ENCODE results near the gene SSX2IP.
A peak's percentile ranks its signal among the peaks of the same experiment; 100 is the strongest.

The SSX2IP gene

DNA sequence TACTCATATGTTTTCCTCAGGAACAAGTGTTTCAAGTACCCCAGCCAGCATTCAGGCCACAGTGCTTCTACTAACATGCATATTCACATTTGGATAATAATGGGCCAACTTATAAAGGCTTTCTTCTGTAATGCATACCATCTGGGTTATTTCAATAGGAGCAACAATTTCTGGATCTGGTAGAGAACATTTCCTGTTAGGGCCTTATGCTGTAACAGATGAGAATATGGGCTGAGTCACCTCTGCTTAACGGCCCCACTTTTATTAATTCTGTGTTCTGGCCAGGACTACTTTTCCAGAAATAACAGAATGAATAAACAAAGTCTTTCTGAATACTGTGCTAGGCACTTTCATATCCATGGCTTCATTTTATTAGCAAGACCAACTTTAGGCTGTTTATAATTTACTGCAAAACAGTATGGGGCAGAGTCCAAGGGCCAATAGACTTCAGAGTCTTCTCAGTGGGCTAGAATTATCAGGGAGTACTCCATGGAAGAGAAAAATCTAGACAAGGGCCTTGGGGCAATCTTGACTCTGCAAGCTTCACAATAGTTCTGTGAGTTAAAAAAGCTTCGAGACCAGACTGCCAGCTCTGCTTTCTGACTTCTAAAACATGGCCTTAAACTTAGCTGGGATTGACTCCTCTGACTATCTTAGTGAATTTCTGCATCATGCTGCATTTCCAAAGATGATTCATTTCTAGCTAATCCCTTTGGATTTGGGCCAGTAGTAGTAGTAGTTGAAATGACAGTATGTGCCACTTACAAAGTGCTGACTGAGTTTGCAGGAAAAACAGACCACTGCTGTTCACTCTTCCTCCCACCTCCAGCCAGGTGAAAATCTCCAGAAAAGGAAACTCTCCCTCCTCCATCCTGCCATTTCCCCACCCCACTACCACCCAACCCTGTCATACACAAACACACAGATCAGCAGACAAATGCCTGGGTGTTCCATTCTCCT, 8.2 kb upstream of the SSX2IP start:
- H3K27ac ChIP-seq = no peak overlapping the region
- TF ChIP-seq, protein P1, sequence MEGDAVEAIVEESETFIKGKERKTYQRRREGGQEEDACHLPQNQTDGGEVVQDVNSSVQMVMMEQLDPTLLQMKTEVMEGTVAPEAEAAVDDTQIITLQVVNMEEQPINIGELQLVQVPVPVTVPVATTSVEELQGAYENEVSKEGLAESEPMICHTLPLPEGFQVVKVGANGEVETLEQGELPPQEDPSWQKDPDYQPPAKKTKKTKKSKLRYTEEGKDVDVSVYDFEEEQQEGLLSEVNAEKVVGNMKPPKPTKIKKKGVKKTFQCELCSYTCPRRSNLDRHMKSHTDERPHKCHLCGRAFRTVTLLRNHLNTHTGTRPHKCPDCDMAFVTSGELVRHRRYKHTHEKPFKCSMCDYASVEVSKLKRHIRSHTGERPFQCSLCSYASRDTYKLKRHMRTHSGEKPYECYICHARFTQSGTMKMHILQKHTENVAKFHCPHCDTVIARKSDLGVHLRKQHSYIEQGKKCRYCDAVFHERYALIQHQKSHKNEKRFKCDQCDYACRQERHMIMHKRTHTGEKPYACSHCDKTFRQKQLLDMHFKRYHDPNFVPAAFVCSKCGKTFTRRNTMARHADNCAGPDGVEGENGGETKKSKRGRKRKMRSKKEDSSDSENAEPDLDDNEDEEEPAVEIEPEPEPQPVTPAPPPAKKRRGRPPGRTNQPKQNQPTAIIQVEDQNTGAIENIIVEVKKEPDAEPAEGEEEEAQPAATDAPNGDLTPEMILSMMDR (IDR thresholded peaks at IDR 0.05) = no peak
- TF ChIP-seq ZFX (IDR thresholded peaks at IDR 0.05; ENCODE audit: borderline replicate concordance) = no peak

DNA sequence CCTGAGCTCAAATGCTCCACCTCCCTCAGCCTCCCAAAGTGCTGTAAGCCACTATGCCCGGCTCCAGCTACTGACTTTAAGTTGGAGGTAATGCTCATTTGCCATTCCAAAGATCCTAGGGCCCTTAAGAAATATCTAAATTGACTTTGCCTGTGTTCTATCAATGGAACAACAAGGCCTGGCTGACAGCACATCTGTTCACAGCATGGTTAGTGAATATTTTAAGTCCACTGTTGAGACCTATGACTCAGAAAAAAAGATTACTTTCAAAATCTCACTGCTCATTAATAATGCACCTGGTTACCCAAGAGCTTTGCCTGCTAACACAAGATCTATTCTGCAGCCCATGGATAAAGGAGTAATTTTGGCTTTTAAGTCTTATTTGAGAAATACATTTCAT, 3.5 kb upstream of the SSX2IP start:
- H3K27ac ChIP-seq = no peak overlapping the region
- TF ChIP-seq, protein P1 (IDR thresholded peaks at IDR 0.05) = no peak
- TF ChIP-seq ZFX (IDR thresholded peaks at IDR 0.05; ENCODE audit: borderline replicate concordance) = no peak

DNA sequence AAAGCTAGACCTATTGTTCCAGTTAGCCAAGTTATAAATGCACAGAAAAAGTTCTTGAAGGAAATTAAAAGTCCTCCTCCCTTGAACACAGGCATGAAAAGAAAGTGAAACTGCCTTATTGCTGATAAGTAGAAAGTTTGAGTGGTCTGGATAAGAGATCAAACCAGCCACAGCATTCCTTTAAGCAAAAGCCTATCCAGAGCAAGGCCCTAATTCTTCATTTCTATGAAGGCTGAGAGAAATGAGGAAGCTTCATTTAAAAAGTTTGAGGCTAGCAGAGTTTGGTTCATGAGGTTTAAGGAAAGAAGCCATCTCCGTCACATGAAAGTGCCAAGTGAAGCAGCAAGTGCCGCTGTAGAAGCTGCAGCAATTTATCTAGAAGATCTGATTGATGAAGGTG, 2.7 kb upstream of the SSX2IP start:
- TF ChIP-seq, protein P1 (IDR thresholded peaks at IDR 0.05) = no peak
- TF ChIP-seq ZFX (IDR thresholded peaks at IDR 0.05; ENCODE audit: borderline replicate concordance) = no peak
- no peak overlapping the region for H3K27ac ChIP-seq

DNA sequence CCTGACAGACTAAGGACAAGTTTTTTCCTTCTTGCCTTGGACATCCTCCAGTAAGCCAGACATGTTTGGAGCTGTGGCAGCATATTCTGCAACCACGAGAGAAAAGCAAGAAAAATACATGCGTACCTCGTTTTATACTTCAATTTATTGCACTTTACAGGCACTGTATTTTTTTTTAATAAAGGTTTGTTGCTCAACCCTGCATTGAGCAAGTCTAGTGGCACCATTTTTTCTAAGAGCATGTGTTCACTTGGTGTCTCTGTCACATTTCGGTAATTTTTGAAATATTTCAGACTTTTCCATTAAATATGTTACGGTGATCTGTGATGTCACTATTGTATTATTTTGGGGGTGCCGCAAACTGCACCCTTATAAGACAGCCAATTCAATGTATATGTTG, 2.1 kb upstream of the SSX2IP start:
- no peak overlapping the region for H3K27ac ChIP-seq
- no peak for TF ChIP-seq ZFX (IDR thresholded peaks at IDR 0.05; ENCODE audit: borderline replicate concordance)
- TF ChIP-seq, protein P1 (IDR thresholded peaks at IDR 0.05) = no peak

DNA sequence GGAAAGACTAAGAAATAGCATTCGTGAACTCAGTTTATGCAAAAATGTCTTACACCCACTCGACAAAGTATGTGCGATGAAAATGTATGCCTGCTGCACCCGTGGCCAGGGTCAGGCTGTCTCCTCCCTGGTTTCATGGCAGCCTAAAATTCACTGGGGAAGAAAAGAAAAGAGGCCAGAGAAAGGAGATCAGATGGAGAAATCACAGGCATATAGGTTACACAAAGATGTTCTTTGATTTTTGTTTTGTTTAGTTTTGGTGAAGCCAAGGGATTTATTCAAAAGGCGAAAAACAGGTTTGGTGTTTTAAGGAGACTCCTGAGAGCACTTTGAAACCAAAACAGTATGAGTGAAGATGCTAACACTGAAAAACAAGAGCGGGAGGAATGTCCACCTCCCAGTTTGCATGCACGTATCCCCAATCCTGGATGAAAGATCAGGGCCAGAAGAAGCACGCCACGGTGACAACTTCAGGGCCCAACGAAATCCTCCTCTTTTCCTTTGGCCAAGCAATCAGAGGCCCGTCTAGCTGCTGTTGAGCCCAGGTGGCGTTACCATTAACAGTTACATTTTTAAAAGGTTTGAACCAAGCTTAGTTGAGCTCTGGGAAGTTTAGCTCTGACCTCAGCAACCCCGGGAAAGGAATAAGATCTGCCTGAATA, 992 bp upstream of the SSX2IP start:
- no peak for TF ChIP-seq ZFX (IDR thresholded peaks at IDR 0.05; ENCODE audit: borderline replicate concordance)
- TF ChIP-seq, protein P1 (IDR thresholded peaks at IDR 0.05) = no peak
- H3K27ac ChIP-seq = peak overlapping the region; percentile 90

DNA sequence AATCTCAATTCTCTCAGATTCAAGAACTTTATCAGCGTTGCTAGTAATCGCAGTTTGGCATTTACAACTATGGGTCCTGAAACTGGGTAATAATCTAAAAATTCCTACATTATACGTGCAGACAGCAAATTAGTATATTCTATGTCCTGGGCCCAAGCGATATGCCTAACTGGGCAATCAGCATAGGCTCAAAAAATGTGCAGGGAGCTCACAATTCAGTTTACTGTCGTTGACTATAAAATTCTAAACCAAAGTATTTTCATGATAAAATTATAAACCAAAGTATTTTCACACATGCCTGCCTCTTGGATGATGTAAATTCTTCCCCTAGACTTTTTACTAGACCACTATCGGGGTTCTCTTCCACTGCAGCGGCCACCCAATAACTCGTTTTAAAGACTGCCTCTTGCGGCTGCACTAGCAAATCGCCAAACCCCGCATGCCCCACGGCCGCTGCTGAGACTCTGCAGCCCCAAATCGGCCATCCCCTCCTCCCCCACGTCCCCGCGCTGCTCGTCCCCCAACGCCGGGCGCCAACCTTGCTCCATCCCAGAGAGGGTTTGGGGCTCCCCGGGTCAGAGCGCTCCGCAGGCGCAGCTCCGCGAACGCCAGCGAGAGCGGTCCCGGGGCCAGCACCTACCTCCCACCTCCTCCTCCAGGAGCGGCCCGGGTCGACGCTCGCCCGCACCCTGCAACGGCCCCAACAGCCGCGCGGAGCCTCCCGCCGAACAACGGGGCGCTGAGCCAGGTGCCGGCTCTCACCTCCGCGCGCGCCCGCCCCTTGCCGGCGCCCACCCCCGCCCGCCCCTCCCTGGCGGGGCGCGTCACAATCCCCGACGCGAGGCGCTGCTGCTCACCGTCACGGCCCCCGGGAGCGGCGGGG, 506 bp downstream of the SSX2IP start:
- TF ChIP-seq, protein P1 (IDR thresholded peaks at IDR 0.05) = peak; percentile 56
- TF ChIP-seq ZFX (IDR thresholded peaks at IDR 0.05; ENCODE audit: borderline replicate concordance) = no peak
- H3K27ac ChIP-seq = peak overlapping the region; percentile 90

Measured in 22Rv1 (cell line).